Islet of Langerhans (tissue), 1 donor: Measurements from ENCODE around the gene GAS2.
"Not testable (repeated sequence)": the region's sequence is repeated elsewhere in the genome, so short reads cannot be mapped to it uniquely, and the experiment has no call there.

Experiments used
- FAIRE-seq: peaks from one replicate; lab custom pipeline; 2011; peaks lifted over from hg19 to GRCh38; lab: Jason Lieb, UNC

Gene GAS2

GRCh38 chr11:22666325-22666687 lies at the start of gene GAS2:
Gene GAS2 (plus strand): TSS chr11:22666611. CDS start chr11:22674870, 8,259 bp downstream.
- FAIRE-seq, result no peak

- FAIRE-seq, result no peak
Observed at GRCh38 chr11:22617868-22618267, 48.5 kb upstream of the GAS2 start.

- FAIRE-seq, result no peak
Observed at GRCh38 chr11:22624742-22625447, 41.5 kb upstream of the GAS2 start.

GRCh38 chr11:22625448-22626287 lies 40.7 kb upstream of the GAS2 start, which contains the start of gene FANCF:
Gene FANCF (minus strand): TSS chr11:22625823. CDS start chr11:22625810, 13 bp downstream.
- peak; percentile 80 for FAIRE-seq

DNA sequence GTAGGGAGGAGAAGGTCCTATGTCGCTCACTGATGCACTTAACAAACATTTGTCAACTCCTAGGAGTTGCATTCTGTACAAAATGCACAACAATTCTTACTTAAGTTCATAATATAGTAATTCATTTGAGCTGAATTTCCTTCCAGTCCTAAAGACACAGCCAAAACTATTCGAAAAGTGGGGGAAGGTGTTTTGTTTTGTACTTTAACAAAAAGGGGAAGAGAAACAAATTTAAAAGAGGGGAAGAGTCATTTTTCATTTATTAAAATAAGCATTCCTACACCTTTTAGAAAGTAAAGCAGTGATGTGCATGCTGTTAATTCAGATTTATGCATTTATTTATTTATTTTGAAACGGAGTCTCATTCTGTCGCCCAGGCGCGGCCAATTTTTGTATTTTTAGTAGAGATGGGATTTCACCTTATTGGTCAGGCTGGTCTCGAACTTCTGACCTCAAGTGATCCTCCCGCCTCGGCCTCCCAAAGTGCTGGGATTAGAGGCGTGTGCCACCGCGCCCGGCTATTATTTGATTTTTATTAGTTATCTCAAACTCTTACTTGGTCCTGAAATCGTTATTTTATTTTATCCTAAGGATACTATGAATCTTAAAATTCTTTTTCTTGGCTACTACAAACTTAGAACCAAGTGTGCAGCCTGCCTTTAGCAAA lies 39.7 kb upstream of the GAS2 start:
- no peak for FAIRE-seq

DNA sequence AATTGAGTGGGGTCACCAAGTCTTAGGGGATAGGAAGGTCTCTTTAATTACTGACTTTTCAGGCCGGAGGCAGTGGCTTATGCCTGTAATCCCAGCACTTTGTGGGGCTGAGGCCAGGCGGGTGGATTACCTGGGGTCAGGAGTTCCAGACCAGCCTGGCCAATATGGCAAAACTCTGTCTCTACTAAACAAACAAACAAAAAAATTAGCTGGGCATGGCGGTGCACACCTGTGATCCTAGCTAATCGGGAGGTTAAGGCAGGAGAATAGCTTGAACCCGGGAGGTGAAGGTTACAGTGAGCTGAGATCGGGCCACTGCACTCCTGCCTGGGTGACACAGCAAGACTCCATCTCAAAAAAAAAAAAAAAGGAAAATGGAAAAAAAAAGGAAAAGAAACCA lies 39.0 kb upstream of the GAS2 start:
- FAIRE-seq, result no peak

DNA sequence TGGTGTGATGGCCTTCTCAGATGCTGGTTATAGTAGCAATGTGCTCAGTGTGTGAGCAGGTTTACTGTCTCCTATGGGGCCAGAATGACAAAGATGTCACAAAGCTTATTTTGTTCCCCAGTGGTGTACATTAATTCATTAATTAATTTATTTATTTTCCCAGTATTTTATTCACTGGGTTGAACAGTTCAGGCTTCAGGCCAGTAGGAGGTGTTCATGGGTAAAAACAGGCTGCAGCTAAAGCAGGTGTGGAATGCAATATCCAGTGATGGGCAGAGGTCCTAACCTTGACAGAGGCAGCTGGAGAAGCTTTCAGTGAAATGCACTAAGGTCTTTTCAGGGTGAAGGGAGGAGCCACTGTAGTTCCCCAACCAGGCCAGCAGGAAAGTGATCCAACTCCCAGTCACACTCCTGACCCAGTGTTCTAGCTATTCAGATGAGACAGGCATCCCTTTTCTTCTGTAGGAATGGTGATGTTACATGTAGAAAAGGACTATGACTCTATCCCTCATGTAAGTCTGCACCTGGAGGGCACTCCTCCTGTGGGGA lies 33.0 kb upstream of the GAS2 start:
- FAIRE-seq, result no peak

GRCh38 chr11:22634897-22635629 lies 31.3 kb upstream of the GAS2 start:
- FAIRE-seq, result no peak

GRCh38 chr11:22635689-22636088 lies 30.7 kb upstream of the GAS2 start:
- FAIRE-seq, result no peak

DNA sequence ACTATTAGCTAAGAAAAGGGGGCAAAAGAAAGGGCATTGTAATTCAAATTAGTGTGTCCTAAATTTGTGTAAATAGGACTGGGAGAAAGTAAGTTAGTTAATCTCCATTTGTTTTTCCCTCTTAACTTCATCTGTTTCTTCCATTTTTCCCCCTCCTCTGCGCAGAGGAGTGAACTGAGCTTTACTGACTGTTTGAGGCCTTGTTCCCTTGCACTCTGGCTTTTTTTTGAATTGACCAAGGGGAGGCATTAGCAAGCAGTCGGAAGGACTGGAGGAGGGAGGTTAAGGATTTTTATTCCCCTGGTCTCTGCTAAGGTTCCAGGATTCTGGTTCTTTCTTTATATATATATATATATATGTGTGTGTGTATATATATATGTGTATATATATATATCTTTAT lies 25.5 kb upstream of the GAS2 start:
- no peak for FAIRE-seq

GRCh38 chr11:22641559-22641958 lies 24.9 kb upstream of the GAS2 start:
- no peak for FAIRE-seq

DNA sequence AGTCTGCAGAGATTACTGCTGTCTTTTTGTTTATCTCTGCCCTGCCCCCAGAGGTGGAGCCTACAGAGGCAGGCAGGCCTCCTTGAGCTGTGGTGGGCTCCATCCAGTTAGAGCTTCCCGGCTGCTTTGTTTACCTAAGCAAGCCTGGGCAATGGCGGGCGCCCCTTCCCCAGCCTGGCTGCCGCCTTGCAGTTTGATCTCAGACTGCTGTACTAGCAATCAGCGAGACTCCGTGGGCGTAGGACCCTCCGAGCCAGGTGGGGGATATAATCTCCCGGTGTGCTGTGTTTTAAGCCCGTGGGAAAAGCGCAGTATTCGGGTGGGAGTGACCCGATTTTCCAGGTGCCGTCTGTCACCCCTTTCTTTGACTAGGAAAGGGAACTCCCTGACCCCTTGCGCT lies 14.1 kb upstream of the GAS2 start:
- FAIRE-seq, result not testable (repeated sequence)

DNA sequence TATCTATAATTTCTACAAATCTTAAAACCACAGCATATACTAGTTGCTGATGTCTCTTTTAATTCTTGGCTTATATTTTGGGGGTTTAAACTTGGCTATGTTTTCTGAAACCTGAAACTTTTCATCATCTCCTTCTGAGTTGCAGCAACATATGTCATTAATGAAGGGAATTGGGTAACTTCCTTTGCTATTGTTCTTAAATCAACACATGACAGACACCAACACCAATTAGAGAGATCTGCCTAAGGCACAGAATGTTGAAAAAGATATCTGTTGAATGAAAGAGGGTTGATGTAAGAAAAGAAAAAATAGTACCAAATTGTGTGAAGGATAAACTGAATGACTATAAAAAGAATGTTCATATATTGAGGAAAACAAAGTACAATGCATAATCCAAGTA lies 10.3 kb upstream of the GAS2 start:
- FAIRE-seq, result no peak

DNA sequence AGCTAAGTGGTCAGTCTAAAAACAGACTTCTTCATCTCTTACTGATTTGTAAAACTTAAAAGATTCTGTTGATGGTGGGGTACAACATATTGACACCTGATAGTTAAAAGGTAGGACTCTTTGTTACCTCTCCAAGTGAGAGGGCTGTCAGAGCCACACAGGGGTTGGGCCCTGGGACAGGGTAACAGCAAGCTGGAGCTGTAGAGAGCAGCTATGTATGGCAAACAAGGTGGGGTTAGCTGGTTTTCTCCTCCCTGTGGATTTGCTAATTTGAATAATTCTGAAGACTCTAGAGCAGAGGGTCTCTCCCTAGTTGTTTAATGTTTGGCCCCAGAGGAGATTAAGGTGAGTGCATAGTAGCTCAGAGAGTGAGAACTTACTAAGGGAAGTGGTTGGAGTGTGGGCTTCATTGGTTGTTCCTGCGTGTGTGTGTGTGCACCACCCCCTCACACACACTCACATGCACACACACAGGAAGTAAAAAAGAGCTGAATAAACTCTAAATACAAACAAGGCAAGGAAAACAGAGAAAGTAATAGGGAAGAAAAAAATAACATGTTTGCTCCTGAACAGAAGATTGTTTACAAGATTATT lies 9.2 kb upstream of the GAS2 start:
- FAIRE-seq, result no peak

- no peak for FAIRE-seq
Observed at GRCh38 chr11:22659783-22660182, 6.6 kb upstream of the GAS2 start.

DNA sequence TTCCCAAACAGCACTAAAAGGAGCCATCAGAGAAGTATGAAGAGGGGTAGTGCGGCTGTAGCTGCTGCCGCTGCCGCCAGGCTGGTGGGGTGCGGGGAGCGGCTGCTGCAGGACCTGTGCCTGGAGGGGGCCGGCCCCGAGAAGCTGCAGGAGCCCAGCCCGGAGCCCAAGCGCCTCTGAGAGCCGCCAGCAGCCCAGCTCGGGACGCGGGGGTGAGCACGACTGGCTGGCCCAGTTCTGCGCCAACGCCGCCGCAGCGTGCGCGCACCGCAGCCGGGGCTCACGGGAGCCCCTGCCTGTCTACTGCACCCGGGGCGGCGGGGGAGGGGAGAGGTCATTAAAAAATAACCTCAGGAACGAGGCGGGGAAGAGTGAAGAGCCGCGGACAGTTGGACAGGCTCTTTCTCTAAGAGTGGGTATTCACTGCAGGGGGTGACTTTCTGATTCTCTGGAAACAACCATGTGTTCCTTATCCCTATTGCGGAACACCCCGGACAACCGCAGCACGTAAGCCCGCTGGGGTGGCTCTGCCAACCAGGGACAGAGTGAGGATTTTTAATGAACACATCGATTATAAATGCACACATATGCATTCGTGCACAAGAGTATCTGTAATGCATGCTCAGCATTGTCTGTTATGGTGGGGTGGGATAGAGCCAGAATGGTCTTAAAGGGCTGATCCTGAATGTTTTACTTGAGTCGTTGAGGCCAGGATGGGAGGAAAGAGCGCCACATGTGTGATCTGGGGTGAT lies 453 bp downstream of the GAS2 start:
- FAIRE-seq, result no peak

- FAIRE-seq, result no peak
Observed at GRCh38 chr11:22668005-22668796, 1.8 kb downstream of the GAS2 start.

- no peak for FAIRE-seq
Observed at GRCh38 chr11:22669368-22669767, 3.0 kb downstream of the GAS2 start.

DNA sequence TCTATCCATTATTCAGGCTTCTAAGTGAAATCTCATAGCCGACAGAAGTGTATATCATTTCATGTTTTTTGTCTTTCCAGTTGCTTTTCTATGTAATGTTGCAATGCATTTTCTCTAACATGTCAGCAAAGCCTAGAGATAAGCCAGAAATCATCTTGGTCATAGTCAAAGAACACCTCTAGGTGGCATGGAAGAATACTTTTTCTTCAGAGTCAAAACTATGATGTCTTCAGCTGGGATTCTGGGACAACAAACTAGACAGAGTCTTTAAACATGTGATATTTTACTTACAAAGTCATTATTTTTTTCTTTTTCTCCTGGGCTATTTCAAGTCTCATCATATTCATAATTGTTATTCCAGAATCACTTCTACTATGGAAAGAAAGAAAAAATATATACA lies 4.4 kb downstream of the GAS2 start:
- peak; percentile 99 for FAIRE-seq

DNA sequence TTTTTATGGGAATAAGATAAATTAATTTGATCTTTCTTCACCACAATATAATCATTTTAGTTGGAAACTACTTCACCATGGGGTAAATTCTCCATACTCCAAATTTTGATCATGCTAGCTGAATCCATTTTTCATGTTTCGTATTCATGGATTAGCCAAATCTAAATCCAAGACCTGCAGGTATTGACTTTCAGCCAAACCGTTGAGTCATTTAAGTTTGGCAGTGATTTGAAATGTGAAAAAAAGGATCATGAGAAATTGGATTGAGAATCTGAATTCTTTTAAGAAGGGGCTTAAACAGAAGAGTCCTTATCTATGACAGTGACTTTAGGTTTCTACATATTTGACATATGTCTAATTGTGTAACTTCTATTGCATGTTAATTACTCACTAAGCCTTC lies 5.3 kb downstream of the GAS2 start:
- peak; percentile 5 for FAIRE-seq
